ENCODE results near the gene AP1S2. TPM values are rescaled to one million over a fixed set of nuclear protein-coding genes. Genes with fewer than 3 reads are reported as not detected.

The AP1S2 gene
- 18.4 and 18.6 TPM in 2 replicates for total RNA-seq (2022)
- Bru-seq, nascent RNA = percentile 65 among the genes with signal in this experiment
- BruChase-seq, experiment 1, labeled RNA remaining after a 2-hour chase = percentile 74 among the genes with signal in this experiment
- BruChase-seq, experiment 2, labeled RNA remaining after a 6-hour chase = percentile 76 among the genes with signal in this experiment
- long read RNA-seq, transcript AP1S2-201 (5 exons, 2,237 nt) = major isoform, 44 of 65 reads
- long read RNA-seq, partial matches to known transcripts = 3 of 65 reads
- long read RNA-seq, other reads (novel, unspliced or antisense) = 16 of 65 reads

- POLR2A ChIA-PET = interaction anchor here (0.5 to 0.7 kb wide), 3 partner anchors 39 to 745 kb away, joined by 3 to 8 read pairs (median 4); no protein-coding TSS in a partner anchor
- no TSS peak for BruUV-seq (replicated peaks)
- Mint-ChIP-seq H3K36me3 (ENCODE audit: insufficient read depth, unreplicated experiment) (no peaks in the 10 kb centered on the region), H3K27ac (ENCODE audit: unreplicated experiment) (peak within 1 kb of the TSS; percentile 82), H3K27me3 (ENCODE audit: insufficient read depth, unreplicated experiment) (peaks cover 2% of the 10 kb centered on the region), H3K4me3 (ENCODE audit: unreplicated experiment) (peak within 1 kb of the TSS; percentile 89), H3K9me3 (ENCODE audit: unreplicated experiment) (no peaks in the 10 kb centered on the region), H3K4me1 (ENCODE audit: low read depth, unreplicated experiment) (no peaks in the 10 kb centered on the region)
- Histone ChIP-seq H3K9me3 (no peaks in the 10 kb centered on the region), H3K4me3 (ENCODE audit: low read depth, low read length) (peak within 1 kb of the TSS; percentile 67), H3K36me3 (ENCODE audit: control insufficient read depth, insufficient read depth, low read length) (no peaks in the 10 kb centered on the region), H3K4me1 (no peaks in the 10 kb centered on the region), H3K27me3 (replicated peaks; ENCODE audit: control insufficient read depth, insufficient read depth, low read length) (no peaks in the 10 kb centered on the region)
- CTCF ChIA-PET = interaction anchor here (0.6 to 1.0 kb wide), 5 partner anchors 20 to 828 kb away, joined by 3 to 6 read pairs (median 5); no protein-coding TSS in a partner anchor
- DNase-seq = peak; percentile 92 to 95
- no peak for TF ChIP-seq CTCF (IDR thresholded peaks at IDR 0.05; ENCODE audit: insufficient read depth in 1 of 2, low read depth in 1 of 2, low read length in 1 of 2, severe bottlenecking in 1 of 2, unreplicated experiment in 1 of 2)
- intact Hi-C loops (cut with micrococcal nuclease; ENCODE audit: unreplicated experiment) = loop anchor here (1.0 to 10.0 kb wide), 3 partner anchors 20 to 860 kb away; partner anchors contain the start of genes CTPS2 and SYAP1
These were observed at the start of gene AP1S2 for GRCh38 chrX:15854712-15855567. TSS of gene AP1S2 (minus strand) at chrX:15854813. CDS start at chrX:15852524, 2,289 bp downstream.

GRCh38 chrX:15903186-15903681, 48.6 kb upstream of the AP1S2 start:
- no peaks in the 10 kb centered on the region for H3K27me3 ChIP-seq (replicated peaks; ENCODE audit: control insufficient read depth, insufficient read depth, low read length)

More at GRCh38 chrX:15903186-15903681, 48.6 kb upstream of the AP1S2 start:
- BruUV-seq (replicated peaks) = no TSS peak
- no peaks in the 10 kb centered on the region for H3K4me1 ChIP-seq
- H3K4me1 Mint-ChIP-seq (ENCODE audit: low read depth, unreplicated experiment) = no peaks in the 10 kb centered on the region
- no peak for TF ChIP-seq CTCF (IDR thresholded peaks at IDR 0.05; ENCODE audit: insufficient read depth in 1 of 2, low read depth in 1 of 2, low read length in 1 of 2, severe bottlenecking in 1 of 2, unreplicated experiment in 1 of 2)
- DNase-seq = no peak
- ChIA-PET CTCF (no interaction called here), POLR2A (no interaction called here)
- H3K4me3 Mint-ChIP-seq (ENCODE audit: unreplicated experiment) = no peak overlapping the region
- no peak overlapping the region for H3K27ac Mint-ChIP-seq (ENCODE audit: unreplicated experiment)
- no peaks in the 10 kb centered on the region for H3K9me3 Mint-ChIP-seq (ENCODE audit: unreplicated experiment)
- H3K36me3 Mint-ChIP-seq (ENCODE audit: insufficient read depth, unreplicated experiment) = no peaks in the 10 kb centered on the region
- no peaks in the 10 kb centered on the region for H3K9me3 ChIP-seq
- no peak overlapping the region for H3K4me3 ChIP-seq (ENCODE audit: low read depth, low read length)
- H3K27me3 Mint-ChIP-seq (ENCODE audit: insufficient read depth, unreplicated experiment) = no peaks in the 10 kb centered on the region
- H3K36me3 ChIP-seq (ENCODE audit: control insufficient read depth, insufficient read depth, low read length) = no peaks in the 10 kb centered on the region
- intact Hi-C loops (cut with micrococcal nuclease; ENCODE audit: unreplicated experiment) = no loop called here

All from Caco-2 (cell line).